Prostate gland (tissue), 2 donors: ENCODE measurements around the gene MCAM. TPM values are rescaled to one million over a fixed set of nuclear protein-coding genes. Genes with fewer than 3 reads are reported as not detected.

ENCODE experiments used
- DNase-seq: peaks from one replicate; pipeline ENCODE4 v3.0.0-alpha.2; 2019; ENCODE audit warnings: low spot score
- H3K27ac ChIP-seq, 2 donors: fragments of 200-600 bp; sonication (generic); 2 replicates each; pipeline ENCODE4 v1.5.1; 2017 to 2019
- H3K27me3 ChIP-seq: fragments of 200-600 bp; sonication (generic); replicated peaks from 2 replicates; pipeline ENCODE4 v1.5.1; 2019; ENCODE audit not compliant: insufficient read depth
- H3K36me3 ChIP-seq, 2 donors: fragments of 200-600 bp; sonication (generic); 1 replicate in 1 of 2; 2 replicates in 1 of 2; pipeline versions ENCODE4 v1.5.1 to v1.8.1; 2017 to 2019
- H3K4me1 ChIP-seq: fragments of 200-600 bp; sonication (generic); replicated peaks from 2 replicates; pipeline ENCODE4 v1.5.1; 2019
- H3K4me3 ChIP-seq, 2 donors: fragments of 200-600 bp; sonication (generic); 2 replicates each; pipeline ENCODE4 v1.5.1; 2017 to 2019
- H3K9me3 ChIP-seq: fragments of 200-600 bp; sonication (generic); 2 replicates; pipeline ENCODE4 v1.5.1; 2017
- CTCF ChIP-seq, 4 experiments: fragments of 200-600 bp in 2 of 4; fragments of 450-650 bp in 2 of 4; sonication (generic) in 2 of 4; IDR thresholded peaks; 1 replicate in 3 of 4; 2 replicates in 1 of 4; pipeline ENCODE4 v1.5.1; 2016 to 2019; ENCODE audit warnings: antibody characterized with exemption in 4 of 4, mild to moderate bottlenecking in 2 of 4, moderate library complexity in 2 of 4
- POLR2A ChIP-seq: fragments of 450-650 bp; IDR thresholded peaks from one replicate; pipeline ENCODE4 v1.6.1; 2016; ENCODE audit warnings: antibody characterized with exemption, mild to moderate bottlenecking
- POLR2AphosphoS5 ChIP-seq: sonication (generic); formaldehyde crosslinking; IDR thresholded peaks from one replicate; pipeline ENCODE4 v1.6.1; 2017; ENCODE audit warnings: antibody characterized with exemption
- WGBS: methylation state at CpG from one replicate; pipeline ENCODE4 v1.1.5; 2018; 5-methylcytosine and 5-hydroxymethylcytosine counted together
- intact Hi-C: fragments of 100-400 bp; cut with DNase I; formaldehyde crosslinking; loops from one replicate; pipeline ENCODE4 v1.14.2; 2022
- total RNA-seq, 2 donors: library from RNA; depleted of rRNA; stranded (reverse); fragments of >200 nt; gene quantifications; one replicate each; pipeline ENCODE4 v1.1.0, GENCODE V29; 2016

Gene MCAM
- total RNA-seq, 2 donors from 2014 or later = 156 to 292 TPM

- no peak overlapping the region for H3K4me3 ChIP-seq
- DNase-seq = no peak
- intact Hi-C loops = loop anchor here (10.0 kb wide), 1 partner anchor 374 kb away; the partner anchor contains the start of gene NECTIN1
- H3K36me3 ChIP-seq = no peaks in the 10 kb centered on the region
- H3K27ac ChIP-seq = no peak overlapping the region
- 64% methylated on average over 2 of the region's 2 CpGs for WGBS
- no peaks in the 10 kb centered on the region for H3K4me1 ChIP-seq
- TF ChIP-seq POLR2AphosphoS5 (no peak), CTCF (IDR thresholded peaks at IDR 0.05) (no peak), POLR2A (no peak)
- H3K9me3 ChIP-seq = no peaks in the 10 kb centered on the region
- H3K27me3 ChIP-seq = no peaks in the 10 kb centered on the region
These were observed 34.3 kb upstream of the MCAM start for GRCh38 chr11:119351232-119351631.

GRCh38 chr11:119350302-119350701 lies 33.4 kb upstream of the MCAM start:
- WGBS = 83% methylated on average over 6 of the region's 6 CpGs
- no peaks in the 10 kb centered on the region for H3K36me3 ChIP-seq
- H3K4me3 ChIP-seq = no peak overlapping the region
- intact Hi-C loops = loop anchor here (10.0 kb wide), 1 partner anchor 374 kb away; the partner anchor contains the start of gene NECTIN1
- no peak for DNase-seq
- no peaks in the 10 kb centered on the region for H3K9me3 ChIP-seq
- TF ChIP-seq POLR2AphosphoS5 = no peak
- TF ChIP-seq POLR2A = no peak
- TF ChIP-seq CTCF (IDR thresholded peaks at IDR 0.05) = no peak
- H3K27ac ChIP-seq = no peak overlapping the region
- no peaks in the 10 kb centered on the region for H3K27me3 ChIP-seq
- H3K4me1 ChIP-seq = no peaks in the 10 kb centered on the region

- WGBS = 70% methylated on average over 16 of the region's 16 CpGs
- H3K9me3 ChIP-seq = no peaks in the 10 kb centered on the region
- no peak overlapping the region for H3K4me3 ChIP-seq
- TF ChIP-seq POLR2AphosphoS5 = no peak
- H3K27ac ChIP-seq = no peak overlapping the region
- no peaks in the 10 kb centered on the region for H3K27me3 ChIP-seq
- H3K36me3 ChIP-seq = no peaks in the 10 kb centered on the region
- DNase-seq = no peak
- intact Hi-C loops = no loop called here
- H3K4me1 ChIP-seq = no peaks in the 10 kb centered on the region
These were observed 31.1 kb upstream of the MCAM start for GRCh38 chr11:119347940-119348605.

- Histone ChIP-seq H3K4me1 (no peaks in the 10 kb centered on the region), H3K4me3 (no peak overlapping the region), H3K36me3 (no peaks in the 10 kb centered on the region), H3K27me3 (no peaks in the 10 kb centered on the region), H3K27ac (no peak overlapping the region), H3K9me3 (no peaks in the 10 kb centered on the region)
- TF ChIP-seq POLR2AphosphoS5 (no peak), CTCF (IDR thresholded peaks at IDR 0.05) (no peak), POLR2A (no peak)
- 87% methylated on average over 2 of the region's 2 CpGs for WGBS
- intact Hi-C loops = no loop called here
- no peak for DNase-seq
These were observed 30.3 kb upstream of the MCAM start for GRCh38 chr11:119347242-119347641.

GRCh38 chr11:119346605-119347004 lies 29.7 kb upstream of the MCAM start, which contains the start of gene MFRP:
Gene MFRP, minus strand, starts transcription at chr11:119346705. Its CDS starts 192 bp downstream, at chr11:119346513.
- H3K9me3 ChIP-seq = no peaks in the 10 kb centered on the region
- intact Hi-C loops = no loop called here
- TF ChIP-seq POLR2AphosphoS5 (no peak), CTCF (IDR thresholded peaks at IDR 0.05) (no peak), POLR2A (no peak)
- H3K36me3 ChIP-seq = no peaks in the 10 kb centered on the region
- DNase-seq = no peak
- H3K27me3 ChIP-seq = no peaks in the 10 kb centered on the region
- H3K27ac ChIP-seq = no peak within 1 kb of the TSS
- 54% methylated on average over 6 of the region's 6 CpGs for WGBS
- no peak within 1 kb of the TSS for H3K4me3 ChIP-seq
- H3K4me1 ChIP-seq = no peaks in the 10 kb centered on the region
